Ishikawa (cell line): ENCODE results near the gene RASGRP4.

Source experiments
- CREB1 ChIP-seq: IDR thresholded peaks from 2 replicates; pipeline ENCODE4 v1.6.1; 2012; ENCODE audit warnings: low read depth
- EGR1 ChIP-seq: IDR thresholded peaks from 2 replicates; pipeline ENCODE4 v1.6.1; 2012
- EP300 ChIP-seq: IDR thresholded peaks from 2 replicates; pipeline ENCODE4 v1.6.1; 2012; ENCODE audit warnings: borderline replicate concordance
- RAD21 ChIP-seq: IDR thresholded peaks from 2 replicates; pipeline ENCODE4 v1.6.1; 2012; ENCODE audit warnings: low read depth
- REST ChIP-seq: IDR thresholded peaks from 2 replicates; pipeline ENCODE4 v1.6.1; 2012; ENCODE audit warnings: low read depth, mild to moderate bottlenecking
- TAF1 ChIP-seq: IDR thresholded peaks from 2 replicates; pipeline ENCODE4 v1.6.1; 2012; ENCODE audit warnings: low read depth, mild to moderate bottlenecking
- TCF12 ChIP-seq: IDR thresholded peaks from 2 replicates; pipeline ENCODE4 v1.6.1; 2012; ENCODE audit warnings: low read depth
- TEAD4 ChIP-seq: IDR thresholded peaks from 2 replicates; pipeline ENCODE4 v1.6.1; 2012
- USF1 ChIP-seq: IDR thresholded peaks from 2 replicates; pipeline ENCODE4 v1.6.1; 2012
- YY1 ChIP-seq: IDR thresholded peaks from 2 replicates; pipeline ENCODE4 v1.6.1; 2012; ENCODE audit warnings: low read depth
- ZBTB7A ChIP-seq: IDR thresholded peaks from 2 replicates; pipeline ENCODE4 v1.6.1; 2012; ENCODE audit warnings: low read depth

- TF ChIP-seq REST (no peak), EP300 (no peak), TCF12 (no peak), RAD21 (no peak), CREB1 (no peak), TAF1 (no peak), ZBTB7A (no peak), USF1 (no peak), EGR1 (no peak), TEAD4 (no peak), YY1 (no peak)
Measured at GRCh38 chr19:38430931-38431330, 4.9 kb upstream of the RASGRP4 start.
